ENCODE results near the gene PLXNA4. TPM values are rescaled to one million over a fixed set of nuclear protein-coding genes. Genes with fewer than 3 reads are reported as not detected.

The PLXNA4 gene
- total RNA-seq, 1 experiment from 2014 or later: 0.81 TPM

DNA sequence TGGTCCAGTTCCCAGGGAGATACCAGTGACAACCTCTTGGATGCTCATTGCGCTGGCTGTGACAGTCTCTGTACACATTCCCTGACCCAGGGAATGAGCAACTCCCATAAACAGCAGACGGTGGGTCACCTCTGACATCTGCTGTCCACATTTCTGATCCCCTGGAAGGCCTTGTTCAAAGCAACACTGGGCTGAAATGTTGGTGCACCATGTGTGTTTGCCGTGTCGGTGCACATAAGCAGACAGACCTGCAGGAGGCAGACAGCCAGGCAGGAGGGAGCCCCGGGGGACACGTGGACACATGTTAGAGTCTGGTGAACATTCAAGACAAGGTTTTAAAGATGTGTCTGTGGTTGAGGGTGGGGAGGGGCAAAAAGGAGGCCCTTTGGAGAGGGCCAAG is 254.9 kb downstream of the PLXNA4 start:
- TF ChIP-seq, protein P1, sequence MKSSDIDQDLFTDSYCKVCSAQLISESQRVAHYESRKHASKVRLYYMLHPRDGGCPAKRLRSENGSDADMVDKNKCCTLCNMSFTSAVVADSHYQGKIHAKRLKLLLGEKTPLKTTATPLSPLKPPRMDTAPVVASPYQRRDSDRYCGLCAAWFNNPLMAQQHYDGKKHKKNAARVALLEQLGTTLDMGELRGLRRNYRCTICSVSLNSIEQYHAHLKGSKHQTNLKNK (CRISPR knock-in tag; IDR thresholded peaks at IDR 0.05): no peak
- TF ChIP-seq, protein P2, sequence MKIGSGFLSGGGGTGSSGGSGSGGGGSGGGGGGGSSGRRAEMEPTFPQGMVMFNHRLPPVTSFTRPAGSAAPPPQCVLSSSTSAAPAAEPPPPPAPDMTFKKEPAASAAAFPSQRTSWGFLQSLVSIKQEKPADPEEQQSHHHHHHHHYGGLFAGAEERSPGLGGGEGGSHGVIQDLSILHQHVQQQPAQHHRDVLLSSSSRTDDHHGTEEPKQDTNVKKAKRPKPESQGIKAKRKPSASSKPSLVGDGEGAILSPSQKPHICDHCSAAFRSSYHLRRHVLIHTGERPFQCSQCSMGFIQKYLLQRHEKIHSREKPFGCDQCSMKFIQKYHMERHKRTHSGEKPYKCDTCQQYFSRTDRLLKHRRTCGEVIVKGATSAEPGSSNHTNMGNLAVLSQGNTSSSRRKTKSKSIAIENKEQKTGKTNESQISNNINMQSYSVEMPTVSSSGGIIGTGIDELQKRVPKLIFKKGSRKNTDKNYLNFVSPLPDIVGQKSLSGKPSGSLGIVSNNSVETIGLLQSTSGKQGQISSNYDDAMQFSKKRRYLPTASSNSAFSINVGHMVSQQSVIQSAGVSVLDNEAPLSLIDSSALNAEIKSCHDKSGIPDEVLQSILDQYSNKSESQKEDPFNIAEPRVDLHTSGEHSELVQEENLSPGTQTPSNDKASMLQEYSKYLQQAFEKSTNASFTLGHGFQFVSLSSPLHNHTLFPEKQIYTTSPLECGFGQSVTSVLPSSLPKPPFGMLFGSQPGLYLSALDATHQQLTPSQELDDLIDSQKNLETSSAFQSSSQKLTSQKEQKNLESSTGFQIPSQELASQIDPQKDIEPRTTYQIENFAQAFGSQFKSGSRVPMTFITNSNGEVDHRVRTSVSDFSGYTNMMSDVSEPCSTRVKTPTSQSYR (CRISPR knock-in tag; IDR thresholded peaks at IDR 0.05): no peak
- TF ChIP-seq, protein P3, sequence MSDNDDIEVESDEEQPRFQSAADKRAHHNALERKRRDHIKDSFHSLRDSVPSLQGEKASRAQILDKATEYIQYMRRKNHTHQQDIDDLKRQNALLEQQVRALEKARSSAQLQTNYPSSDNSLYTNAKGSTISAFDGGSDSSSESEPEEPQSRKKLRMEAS (CRISPR knock-in tag; IDR thresholded peaks at IDR 0.05): no peak
- TF ChIP-seq IRF2 (CRISPR knock-in tag; IDR thresholded peaks at IDR 0.05; ENCODE audit: borderline replicate concordance, low read depth) (no peak), ZNF423 (CRISPR knock-in tag; IDR thresholded peaks at IDR 0.05) (no peak), EMX1 (CRISPR knock-in tag; IDR thresholded peaks at IDR 0.05) (no peak), FOXJ3 (CRISPR knock-in tag; IDR thresholded peaks at IDR 0.05; ENCODE audit: borderline replicate concordance) (no peak), SMAD4 (CRISPR knock-in tag; IDR thresholded peaks at IDR 0.05) (no peak)
- TF ChIP-seq, protein P4, sequence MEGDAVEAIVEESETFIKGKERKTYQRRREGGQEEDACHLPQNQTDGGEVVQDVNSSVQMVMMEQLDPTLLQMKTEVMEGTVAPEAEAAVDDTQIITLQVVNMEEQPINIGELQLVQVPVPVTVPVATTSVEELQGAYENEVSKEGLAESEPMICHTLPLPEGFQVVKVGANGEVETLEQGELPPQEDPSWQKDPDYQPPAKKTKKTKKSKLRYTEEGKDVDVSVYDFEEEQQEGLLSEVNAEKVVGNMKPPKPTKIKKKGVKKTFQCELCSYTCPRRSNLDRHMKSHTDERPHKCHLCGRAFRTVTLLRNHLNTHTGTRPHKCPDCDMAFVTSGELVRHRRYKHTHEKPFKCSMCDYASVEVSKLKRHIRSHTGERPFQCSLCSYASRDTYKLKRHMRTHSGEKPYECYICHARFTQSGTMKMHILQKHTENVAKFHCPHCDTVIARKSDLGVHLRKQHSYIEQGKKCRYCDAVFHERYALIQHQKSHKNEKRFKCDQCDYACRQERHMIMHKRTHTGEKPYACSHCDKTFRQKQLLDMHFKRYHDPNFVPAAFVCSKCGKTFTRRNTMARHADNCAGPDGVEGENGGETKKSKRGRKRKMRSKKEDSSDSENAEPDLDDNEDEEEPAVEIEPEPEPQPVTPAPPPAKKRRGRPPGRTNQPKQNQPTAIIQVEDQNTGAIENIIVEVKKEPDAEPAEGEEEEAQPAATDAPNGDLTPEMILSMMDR (IDR thresholded peaks at IDR 0.05): no peak
- TF ChIP-seq, protein P5, sequence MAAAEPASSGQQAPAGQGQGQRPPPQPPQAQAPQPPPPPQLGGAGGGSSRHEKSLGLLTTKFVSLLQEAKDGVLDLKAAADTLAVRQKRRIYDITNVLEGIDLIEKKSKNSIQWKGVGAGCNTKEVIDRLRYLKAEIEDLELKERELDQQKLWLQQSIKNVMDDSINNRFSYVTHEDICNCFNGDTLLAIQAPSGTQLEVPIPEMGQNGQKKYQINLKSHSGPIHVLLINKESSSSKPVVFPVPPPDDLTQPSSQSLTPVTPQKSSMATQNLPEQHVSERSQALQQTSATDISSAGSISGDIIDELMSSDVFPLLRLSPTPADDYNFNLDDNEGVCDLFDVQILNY (CRISPR knock-in tag; IDR thresholded peaks at IDR 0.05): no peak
- CTCF ChIA-PET: interaction anchor here (0.6 to 0.8 kb wide), 5 partner anchors 53 to 402 kb away, joined by 3 to 5 read pairs (median 3); no protein-coding TSS in a partner anchor
- Mint-ChIP-seq H3K4me1 (peaks cover 17% of the 10 kb centered on the region), H3K9me3 (peaks cover 12% of the 10 kb centered on the region), H3K27me3 (ENCODE audit: low read depth) (peaks cover 11% of the 10 kb centered on the region), H3K4me3 (no peak overlapping the region), H3K36me3 (peaks cover 4% of the 10 kb centered on the region), H3K27ac (no peak overlapping the region)
- no peak for DNase-seq (ENCODE audit: low spot score)
- POLR2A ChIA-PET: no interaction called here
- no peak for ATAC-seq

DNA sequence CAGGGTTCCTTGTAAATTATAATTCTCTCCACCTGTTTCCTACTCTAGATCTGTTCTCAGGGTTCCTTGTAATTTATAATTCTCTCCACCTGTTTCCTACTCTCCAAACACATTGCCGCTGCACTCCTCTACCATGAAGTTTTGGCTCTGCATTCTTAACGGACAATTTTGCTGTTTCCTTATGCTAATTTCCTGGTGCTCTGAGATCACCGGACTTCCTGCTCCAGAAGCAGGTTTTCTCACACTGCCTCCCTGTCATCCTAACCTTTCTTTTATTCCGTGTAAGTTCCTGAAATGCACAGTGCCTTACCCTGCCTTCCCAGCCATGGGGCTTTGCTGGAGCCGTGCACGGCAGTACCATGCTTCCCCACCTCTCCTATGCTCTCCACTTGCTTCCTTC is 256.8 kb downstream of the PLXNA4 start:
- Mint-ChIP-seq H3K36me3 (peaks cover 4% of the 10 kb centered on the region), H3K27me3 (ENCODE audit: low read depth) (peaks cover 11% of the 10 kb centered on the region), H3K4me3 (no peak overlapping the region), H3K27ac (no peak overlapping the region), H3K9me3 (peaks cover 15% of the 10 kb centered on the region), H3K4me1 (peaks cover 17% of the 10 kb centered on the region)
- TF ChIP-seq EMX1 (CRISPR knock-in tag; IDR thresholded peaks at IDR 0.05): no peak
- TF ChIP-seq, protein P4 (IDR thresholded peaks at IDR 0.05): no peak
- TF ChIP-seq TCF7 (CRISPR knock-in tag; IDR thresholded peaks at IDR 0.05; ENCODE audit: low read depth): no peak
- TF ChIP-seq, protein P6, sequence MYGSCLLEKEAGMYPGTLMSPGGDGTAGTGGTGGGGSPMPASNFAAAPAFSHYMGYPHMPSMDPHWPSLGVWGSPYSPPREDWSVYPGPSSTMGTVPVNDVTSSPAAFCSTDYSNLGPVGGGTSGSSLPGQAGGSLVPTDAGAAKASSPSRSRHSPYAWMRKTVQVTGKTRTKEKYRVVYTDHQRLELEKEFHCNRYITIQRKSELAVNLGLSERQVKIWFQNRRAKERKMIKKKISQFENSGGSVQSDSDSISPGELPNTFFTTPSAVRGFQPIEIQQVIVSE (CRISPR knock-in tag; IDR thresholded peaks at IDR 0.05; ENCODE audit: borderline replicate concordance): no peak
- TF ChIP-seq ZNF219 (CRISPR knock-in tag; IDR thresholded peaks at IDR 0.05; ENCODE audit: borderline replicate concordance): no peak
- TF ChIP-seq, protein P7, sequence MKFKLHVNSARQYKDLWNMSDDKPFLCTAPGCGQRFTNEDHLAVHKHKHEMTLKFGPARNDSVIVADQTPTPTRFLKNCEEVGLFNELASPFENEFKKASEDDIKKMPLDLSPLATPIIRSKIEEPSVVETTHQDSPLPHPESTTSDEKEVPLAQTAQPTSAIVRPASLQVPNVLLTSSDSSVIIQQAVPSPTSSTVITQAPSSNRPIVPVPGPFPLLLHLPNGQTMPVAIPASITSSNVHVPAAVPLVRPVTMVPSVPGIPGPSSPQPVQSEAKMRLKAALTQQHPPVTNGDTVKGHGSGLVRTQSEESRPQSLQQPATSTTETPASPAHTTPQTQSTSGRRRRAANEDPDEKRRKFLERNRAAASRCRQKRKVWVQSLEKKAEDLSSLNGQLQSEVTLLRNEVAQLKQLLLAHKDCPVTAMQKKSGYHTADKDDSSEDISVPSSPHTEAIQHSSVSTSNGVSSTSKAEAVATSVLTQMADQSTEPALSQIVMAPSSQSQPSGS (CRISPR knock-in tag; IDR thresholded peaks at IDR 0.05; ENCODE audit: borderline replicate concordance, low read depth): no peak
- TF ChIP-seq KAT7 (CRISPR knock-in tag; IDR thresholded peaks at IDR 0.05; ENCODE audit: borderline replicate concordance): no peak
- TF ChIP-seq FOXJ3 (CRISPR knock-in tag; IDR thresholded peaks at IDR 0.05; ENCODE audit: borderline replicate concordance): no peak
- no peak for TF ChIP-seq NFYB (CRISPR knock-in tag; conservative IDR thresholded peaks at IDR 0.05; ENCODE audit: low read depth)
- TF ChIP-seq ELF4 (CRISPR knock-in tag; IDR thresholded peaks at IDR 0.05; ENCODE audit: low read depth): no peak
- TF ChIP-seq, protein P8, sequence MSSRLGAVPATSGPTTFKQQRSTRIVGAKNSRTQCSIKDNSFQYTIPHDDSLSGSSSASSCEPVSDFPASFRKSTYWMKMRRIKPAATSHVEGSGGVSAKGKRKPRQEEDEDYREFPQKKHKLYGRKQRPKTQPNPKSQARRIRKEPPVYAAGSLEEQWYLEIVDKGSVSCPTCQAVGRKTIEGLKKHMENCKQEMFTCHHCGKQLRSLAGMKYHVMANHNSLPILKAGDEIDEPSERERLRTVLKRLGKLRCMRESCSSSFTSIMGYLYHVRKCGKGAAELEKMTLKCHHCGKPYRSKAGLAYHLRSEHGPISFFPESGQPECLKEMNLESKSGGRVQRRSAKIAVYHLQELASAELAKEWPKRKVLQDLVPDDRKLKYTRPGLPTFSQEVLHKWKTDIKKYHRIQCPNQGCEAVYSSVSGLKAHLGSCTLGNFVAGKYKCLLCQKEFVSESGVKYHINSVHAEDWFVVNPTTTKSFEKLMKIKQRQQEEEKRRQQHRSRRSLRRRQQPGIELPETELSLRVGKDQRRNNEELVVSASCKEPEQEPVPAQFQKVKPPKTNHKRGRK (CRISPR knock-in tag; IDR thresholded peaks at IDR 0.05; ENCODE audit: borderline replicate concordance): no peak
- no peak for TF ChIP-seq MYBL2 (CRISPR knock-in tag; IDR thresholded peaks at IDR 0.05)
- TF ChIP-seq, protein P9, sequence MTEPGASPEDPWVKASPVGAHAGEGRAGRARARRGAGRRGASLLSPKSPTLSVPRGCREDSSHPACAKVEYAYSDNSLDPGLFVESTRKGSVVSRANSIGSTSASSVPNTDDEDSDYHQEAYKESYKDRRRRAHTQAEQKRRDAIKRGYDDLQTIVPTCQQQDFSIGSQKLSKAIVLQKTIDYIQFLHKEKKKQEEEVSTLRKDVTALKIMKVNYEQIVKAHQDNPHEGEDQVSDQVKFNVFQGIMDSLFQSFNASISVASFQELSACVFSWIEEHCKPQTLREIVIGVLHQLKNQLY (CRISPR knock-in tag; IDR thresholded peaks at IDR 0.05): no peak
- no peak for ATAC-seq
- ChIA-PET POLR2A (no interaction called here), CTCF (interaction anchor here (0.8 to 2.1 kb wide), 13 partner anchors 11 to 630 kb away, joined by 3 to 35 read pairs (median 8); no protein-coding TSS in a partner anchor)
- DNase-seq (ENCODE audit: low spot score): no peak

Data from WTC11 (cell line).